GM18520 (cell line): ENCODE measurements around the gene SAMD4B.
A peak's percentile ranks its signal among the peaks of the same experiment; 100 is the strongest.

ENCODE experiments used
- ATAC-seq: cut with Tn5 transposase; IDR thresholded peaks from one replicate; pipeline ENCODE4 v1.9.1; 2021; ENCODE audit not compliant: unreplicated experiment

The SAMD4B gene

GRCh38 chr19:39386557-39386956, 44.3 kb downstream of the SAMD4B start:
- ATAC-seq, result no peak

- ATAC-seq, result no peak
Observed at GRCh38 chr19:39388657-39389056, 46.4 kb downstream of the SAMD4B start.

- no peak for ATAC-seq
Observed at GRCh38 chr19:39389631-39390414, 47.6 kb downstream of the SAMD4B start.

GRCh38 chr19:39390451-39390750, 48.2 kb downstream of the SAMD4B start:
- no peak for ATAC-seq

GRCh38 chr19:39390751-39391437, 48.7 kb downstream of the SAMD4B start, which contains the start of the genes MED29 and PAF1:
TSS of gene MED29 (plus strand) at chr19:39391378. CDS start at chr19:39391423, 45 bp downstream.
TSS of gene PAF1 (minus strand) at chr19:39391106. CDS start at chr19:39390864, 242 bp downstream.
- peak; percentile 96 for ATAC-seq

- ATAC-seq, result peak; percentile 27
Observed at GRCh38 chr19:39397360-39398296, 55.4 kb downstream of the SAMD4B start.

GRCh38 chr19:39398297-39398864, 56.2 kb downstream of the SAMD4B start:
- ATAC-seq, result no peak

- no peak for ATAC-seq
Observed at GRCh38 chr19:39399668-39400050, 57.4 kb downstream of the SAMD4B start.

- ATAC-seq, result no peak
Observed at GRCh38 chr19:39400061-39400460, 57.8 kb downstream of the SAMD4B start.

- no peak for ATAC-seq
Observed at GRCh38 chr19:39401070-39401548, 58.9 kb downstream of the SAMD4B start.

- no peak for ATAC-seq
Observed at GRCh38 chr19:39401549-39402345, 59.5 kb downstream of the SAMD4B start.

GRCh38 chr19:39402346-39403300, 60.4 kb downstream of the SAMD4B start:
- ATAC-seq, result peak; percentile 14

GRCh38 chr19:39403331-39404312, 61.4 kb downstream of the SAMD4B start:
- no peak for ATAC-seq

- no peak for ATAC-seq
Observed at GRCh38 chr19:39405261-39405957, 63.2 kb downstream of the SAMD4B start.

- ATAC-seq, result no peak
Observed at GRCh38 chr19:39405958-39406655, 63.9 kb downstream of the SAMD4B start.

- ATAC-seq, result peak; percentile 14
Observed at GRCh38 chr19:39406656-39407409, 64.6 kb downstream of the SAMD4B start, which contains the start of gene ZFP36. TSS of gene ZFP36 (plus strand) at chr19:39406847. CDS start at chr19:39406905, 58 bp downstream.
